Limb (tissue), 2 donors: ENCODE results near the gene CCDC134.
"Not testable (repeated sequence)": the region's sequence is repeated elsewhere in the genome, so short reads cannot be mapped to it uniquely, and the experiment has no call there.

ENCODE experiments used
- DNase-seq, 2 donors: peaks; one replicate each; pipeline ENCODE4 v3.0.0-alpha.2; 2016; ENCODE audit errors: extremely low spot score in 2 of 2

The CCDC134 gene

DNA sequence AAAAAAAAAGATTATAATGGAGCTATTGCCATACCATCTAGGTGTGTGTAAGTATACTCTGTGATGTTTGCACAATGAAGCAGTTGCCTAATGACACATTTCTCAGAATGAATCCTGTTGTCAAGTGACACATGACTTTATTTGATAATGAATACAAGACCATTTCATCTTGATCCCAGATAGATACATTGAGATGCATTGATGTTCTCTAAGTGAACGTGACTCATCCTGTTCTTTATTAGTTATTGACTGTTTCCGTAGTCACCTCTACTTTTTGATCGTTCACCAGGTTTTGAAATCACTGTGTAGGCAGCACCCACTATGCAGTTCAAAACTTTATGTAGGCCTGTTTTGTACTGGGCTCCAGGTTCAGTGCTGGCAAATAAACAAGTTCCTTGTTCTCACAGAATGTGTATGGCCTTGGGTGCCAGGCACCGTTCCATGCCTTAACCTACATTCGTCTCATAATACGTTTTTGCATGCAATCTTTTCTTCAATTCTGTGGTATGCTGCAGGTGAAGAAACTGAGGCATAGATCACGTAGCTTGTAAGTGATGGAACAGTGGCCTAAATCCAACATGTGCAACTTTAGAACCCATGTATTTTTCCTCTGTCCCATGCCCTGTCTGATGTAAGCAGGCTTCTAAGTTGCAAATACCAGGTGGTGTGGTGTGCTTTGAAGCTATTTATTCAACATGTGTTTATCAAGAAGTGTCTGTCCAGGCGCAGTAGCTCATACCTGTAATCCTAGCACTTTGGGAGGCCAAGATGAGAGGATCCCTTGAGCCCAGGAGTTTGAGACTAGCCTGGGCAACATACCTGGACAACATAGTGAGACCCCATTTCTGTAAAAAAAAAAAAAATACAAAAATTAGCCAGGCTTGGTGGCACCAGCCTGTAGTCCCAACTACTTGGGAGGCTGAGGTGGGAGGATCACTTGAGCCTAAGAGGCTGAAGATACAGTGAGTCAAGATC, 42.8 kb downstream of the CCDC134 start:
- no peak for DNase-seq

DNA sequence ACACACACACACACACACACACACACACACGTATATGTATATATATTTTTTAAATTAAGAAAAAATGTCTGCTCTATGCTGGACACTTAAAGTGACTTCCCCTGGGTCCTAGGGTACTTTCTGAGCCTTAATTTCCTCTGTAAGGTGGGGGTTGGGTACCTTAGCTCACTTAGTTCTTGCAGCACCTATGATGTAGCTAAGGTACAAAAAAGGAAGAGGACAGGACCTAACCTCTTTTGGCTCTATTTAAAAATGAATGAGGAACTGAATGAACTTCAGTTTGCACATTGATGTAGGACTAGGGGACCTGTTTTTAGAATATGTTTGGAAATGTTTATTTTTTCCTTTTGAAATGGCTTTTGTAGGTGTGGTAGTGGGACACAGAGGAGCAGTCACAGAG, 43.6 kb downstream of the CCDC134 start:
- no peak for DNase-seq

DNA sequence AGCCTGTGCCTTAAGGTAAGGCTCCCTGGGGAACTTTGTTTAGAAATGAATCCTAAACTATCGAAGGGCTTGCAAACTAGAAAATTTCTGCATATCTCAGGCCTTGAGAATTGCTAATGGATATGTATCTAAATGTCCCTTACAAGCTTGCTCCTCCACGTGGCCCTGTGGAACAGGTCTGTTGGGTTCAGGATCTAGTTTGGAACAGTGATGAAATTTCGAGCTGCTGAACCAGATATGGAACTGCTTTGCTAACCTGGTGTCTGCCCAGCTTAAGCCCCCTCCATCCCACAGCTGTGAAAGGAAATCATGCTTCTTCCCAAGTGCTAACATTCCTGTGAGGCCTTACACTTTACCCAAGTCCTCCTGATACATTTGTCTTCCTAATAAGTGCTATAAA, 44.0 kb downstream of the CCDC134 start:
- no peak for DNase-seq

DNA sequence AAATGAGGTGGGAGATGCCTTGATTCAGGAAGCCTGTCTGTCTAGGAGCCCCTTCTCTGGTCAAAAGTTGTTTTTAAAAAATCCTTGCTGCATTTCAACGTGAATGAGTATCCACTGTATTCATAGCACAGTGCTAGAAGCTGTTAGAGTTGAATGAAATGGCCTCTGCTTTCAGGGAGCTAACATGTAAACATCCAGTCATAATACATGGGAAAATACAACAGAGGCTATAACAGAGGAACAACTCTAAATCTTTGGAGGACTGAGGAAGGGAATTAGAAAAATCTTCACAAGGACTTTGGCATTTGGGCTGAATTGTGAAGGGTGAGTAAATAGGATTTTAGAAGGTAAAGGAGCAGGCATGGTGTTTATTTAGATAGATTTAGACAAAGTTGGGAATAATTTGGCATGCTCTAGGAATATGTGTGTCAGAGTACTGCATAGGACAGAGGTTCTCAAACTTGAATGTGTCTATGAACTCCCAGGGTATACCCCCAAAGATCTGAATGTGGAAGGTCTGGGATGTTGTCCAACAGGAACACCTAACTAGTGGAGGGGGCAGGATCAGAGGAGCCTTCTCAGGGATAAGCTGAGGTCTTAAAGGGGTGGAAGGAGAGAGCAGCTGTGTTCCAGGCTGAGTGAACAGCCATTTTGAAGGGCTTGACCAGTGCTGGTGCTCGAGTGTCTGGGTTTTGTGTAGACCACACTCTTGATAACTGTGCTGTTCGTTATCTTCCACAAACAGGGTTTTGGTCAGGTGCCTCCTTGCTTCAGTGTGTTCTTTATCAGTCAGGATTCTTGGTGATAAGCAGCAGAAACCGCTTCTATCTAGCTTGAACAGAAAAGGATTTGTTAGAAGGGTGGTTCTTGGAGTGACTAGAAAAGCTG, 45.1 kb downstream of the CCDC134 start:
- no peak for DNase-seq

DNA sequence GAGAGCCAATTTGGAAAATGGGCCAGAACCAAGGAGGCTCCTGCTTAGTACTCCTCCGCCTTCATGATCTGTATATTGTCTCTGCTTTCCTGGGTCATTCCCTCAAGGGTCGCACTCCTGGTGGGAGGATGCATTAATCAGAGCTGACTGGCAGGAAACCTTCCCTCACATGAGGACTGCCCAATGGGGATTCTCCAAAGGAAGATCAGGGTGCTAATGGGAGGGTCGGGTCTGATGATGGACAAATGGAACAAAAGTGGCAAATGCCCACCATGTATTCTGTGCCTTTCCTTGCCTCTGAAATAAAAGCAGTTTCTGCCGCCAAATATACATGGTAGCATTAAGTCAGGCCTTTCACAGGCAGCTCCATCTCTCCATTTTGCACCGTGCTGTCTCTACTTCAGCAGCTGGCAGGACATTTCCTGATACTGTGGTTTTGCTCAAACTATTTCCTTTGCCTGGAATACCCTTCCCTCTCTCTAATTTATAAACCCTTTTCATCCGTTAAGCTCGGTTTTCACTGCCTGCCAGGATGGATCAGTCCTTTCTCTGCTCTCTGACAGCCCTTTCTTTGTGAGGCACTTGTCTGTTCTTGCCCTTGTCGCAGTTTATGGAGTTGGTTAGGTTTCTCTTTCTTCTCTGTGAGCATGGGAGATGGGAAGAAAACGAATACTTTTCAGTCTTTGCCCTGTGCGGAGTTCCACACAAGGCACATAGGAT, 45.9 kb downstream of the CCDC134 start:
- no peak for DNase-seq

DNA sequence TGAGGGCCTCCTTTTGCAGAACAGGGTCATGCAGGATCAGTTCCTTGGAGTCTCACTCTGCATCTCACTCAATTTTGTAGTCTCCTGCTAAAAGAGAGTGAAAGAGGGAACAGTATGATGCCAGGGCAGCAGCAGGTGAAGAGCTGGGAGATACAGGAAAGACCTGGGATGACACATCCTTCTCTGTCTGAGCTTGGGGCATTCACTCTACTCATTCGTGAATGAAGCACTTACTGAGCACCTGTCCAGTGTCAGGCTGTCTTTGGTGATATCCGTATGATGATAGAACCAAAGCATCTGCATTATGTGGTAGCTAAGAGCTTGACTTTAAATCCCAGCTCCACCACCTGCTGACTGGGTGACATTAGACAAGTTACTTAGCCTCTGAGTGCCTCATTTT, 46.8 kb downstream of the CCDC134 start:
- DNase-seq: no peak

DNA sequence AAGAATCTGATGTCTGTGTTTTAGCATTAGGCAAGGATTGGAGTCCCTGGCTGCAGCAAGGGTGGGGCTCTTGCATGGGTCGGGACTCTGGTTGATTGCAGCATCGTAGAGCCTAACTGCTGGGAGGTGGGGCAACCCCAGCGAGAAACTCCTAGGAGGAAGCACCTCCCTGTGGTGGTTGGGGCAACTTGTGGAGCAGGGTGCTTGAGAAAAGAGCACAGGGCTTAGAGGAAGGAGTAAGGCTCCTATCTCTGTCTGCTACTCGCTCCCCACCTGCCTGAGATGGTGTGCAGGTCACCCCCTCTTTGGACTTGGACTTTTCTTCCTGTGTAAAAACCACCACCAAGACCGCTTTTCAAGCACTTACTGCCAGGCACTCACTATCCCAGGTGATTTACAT, 48.0 kb downstream of the CCDC134 start:
- no peak for DNase-seq

DNA sequence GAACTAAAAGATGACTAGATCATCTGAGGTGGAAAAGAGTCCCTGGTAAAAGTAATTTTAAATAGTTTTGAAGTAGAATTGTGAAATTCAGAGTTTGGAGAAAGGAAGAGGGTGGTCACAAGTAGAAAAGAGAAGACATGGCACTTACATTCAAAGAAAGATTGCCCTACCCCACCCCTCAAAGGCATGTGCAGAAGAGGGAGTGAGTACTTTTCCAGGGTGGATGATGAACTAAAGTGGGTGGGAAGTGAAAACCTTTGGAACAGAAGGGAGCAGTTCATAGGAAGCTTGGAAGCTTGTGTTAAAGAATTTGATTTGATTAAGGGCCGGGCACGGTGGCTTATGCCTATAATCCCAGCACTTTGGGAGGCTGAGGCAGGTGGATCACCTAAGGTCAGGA, 56.0 kb downstream of the CCDC134 start:
- no peak for DNase-seq

DNA sequence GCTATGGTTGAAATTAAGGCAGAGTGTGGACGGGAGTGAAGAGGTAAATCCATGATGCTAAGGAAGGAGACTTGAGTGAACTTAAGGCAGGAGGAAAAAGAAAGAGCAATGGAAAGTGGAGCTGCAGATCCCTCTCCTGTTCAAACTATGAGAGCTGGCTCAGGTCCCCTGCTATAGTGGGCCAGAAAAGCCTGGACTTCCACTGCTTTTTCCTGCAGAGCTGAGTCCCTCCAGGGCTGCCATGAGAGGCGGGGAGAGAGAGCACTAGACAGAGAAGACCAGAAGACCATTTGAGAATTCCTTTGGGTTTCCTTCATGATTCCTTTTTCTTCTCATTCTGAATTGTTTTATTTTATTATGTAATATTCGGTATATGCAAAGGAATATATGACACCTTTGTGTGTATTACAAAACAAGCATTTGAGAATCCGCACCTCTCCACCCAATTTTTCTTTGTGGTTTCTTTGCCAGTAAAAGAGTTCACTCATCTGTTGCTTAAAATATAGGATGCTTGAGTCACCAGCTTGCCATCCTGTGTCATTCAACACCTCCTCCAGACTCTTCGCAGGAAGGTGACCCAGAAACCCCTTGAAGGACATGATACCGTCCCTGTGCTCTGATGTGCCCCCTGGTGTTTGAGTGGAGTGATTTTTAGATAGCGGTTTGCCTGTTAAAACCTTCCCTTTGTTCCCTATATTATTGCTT, 56.8 kb downstream of the CCDC134 start:
- DNase-seq: no peak

DNA sequence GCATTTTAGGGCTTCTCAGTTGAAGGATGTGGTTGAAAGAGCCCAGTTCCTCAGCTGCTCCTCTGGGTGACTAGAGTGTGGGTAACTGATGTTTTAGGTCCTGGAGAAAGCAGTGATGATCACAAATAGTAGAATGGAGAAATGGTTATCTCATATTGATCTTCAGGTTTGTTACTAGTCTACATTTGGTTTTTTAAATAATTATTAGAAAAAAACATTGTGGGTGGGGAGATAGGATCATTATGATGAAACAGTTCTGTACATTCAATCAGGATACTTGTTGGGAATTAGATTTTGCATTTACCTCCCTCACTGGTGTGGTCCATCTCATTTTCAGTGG, 57.4 kb downstream of the CCDC134 start:
- no peak for DNase-seq

DNA sequence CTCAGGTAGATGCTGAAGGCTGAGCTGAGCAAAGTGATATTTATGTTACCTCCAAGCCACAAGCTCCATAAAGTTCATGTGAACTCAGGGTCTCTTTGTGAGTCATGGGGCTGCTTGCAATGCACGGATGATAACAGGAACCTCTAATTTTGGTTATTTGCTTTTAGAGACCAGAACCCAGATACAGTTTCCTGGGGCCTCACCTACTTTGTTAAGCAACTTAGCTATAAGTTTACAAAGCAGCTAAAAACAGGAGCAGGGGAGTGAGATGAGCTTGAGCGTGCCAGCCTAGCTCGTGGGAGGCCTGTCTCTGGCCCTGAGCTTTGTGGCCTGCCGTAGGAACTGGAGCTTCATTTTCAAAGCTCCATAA, 61.7 kb downstream of the CCDC134 start:
- DNase-seq: no peak

DNA sequence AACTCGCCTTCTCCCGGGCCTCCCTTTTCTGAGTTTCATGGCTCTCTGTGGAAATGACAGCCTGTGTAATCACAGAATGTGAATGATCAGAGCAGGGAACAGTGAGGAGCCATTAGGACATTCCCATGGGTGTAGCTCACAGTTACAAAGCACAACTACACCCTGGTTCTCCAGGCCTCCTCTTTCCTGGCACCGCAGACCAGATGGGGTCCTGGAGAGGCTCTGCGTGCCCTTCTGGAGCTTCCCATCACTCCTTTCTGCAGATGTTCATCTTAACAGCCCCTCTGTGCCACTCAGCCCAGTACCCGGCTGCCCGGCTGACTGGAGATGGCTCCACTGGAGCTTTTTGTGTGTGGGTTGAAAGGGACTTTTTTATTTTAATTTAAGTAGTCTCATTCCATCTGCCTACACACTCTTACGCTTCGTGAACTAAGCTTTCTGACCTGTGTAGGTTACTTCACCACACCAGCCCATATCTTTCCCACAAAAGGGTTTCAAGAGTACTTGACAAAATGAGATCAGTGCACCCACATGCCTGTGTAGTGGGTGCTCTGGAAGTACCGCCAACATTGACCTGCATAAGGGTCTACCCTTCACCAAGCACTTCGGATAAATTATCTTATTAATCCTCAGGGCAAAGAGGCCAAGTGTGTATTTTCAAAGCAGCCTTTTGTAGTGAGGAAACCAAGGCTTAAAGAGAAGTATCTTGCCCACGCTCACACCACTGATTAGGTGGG, 62.2 kb downstream of the CCDC134 start:
- DNase-seq: peak in 1 of 2 donors; percentile 32

DNA sequence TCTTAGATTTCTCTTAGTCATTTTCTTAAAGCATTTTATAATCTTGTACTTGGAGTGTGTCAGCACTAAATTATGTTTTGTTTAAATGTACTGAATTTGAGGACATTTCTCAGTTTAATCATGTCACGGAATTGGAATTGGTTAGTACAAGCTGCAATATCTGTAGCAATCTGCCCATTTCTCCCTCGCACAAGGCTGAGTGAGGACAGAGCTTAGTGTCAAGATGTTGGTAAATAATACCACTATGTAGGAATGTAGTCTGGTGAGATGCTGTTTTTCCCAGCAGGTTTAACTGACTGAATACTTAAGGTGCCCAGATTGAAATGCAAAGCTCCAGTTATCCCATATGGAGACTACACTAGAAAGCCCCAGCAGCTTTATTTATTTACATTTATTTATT, 63.0 kb downstream of the CCDC134 start:
- DNase-seq: no peak

DNA sequence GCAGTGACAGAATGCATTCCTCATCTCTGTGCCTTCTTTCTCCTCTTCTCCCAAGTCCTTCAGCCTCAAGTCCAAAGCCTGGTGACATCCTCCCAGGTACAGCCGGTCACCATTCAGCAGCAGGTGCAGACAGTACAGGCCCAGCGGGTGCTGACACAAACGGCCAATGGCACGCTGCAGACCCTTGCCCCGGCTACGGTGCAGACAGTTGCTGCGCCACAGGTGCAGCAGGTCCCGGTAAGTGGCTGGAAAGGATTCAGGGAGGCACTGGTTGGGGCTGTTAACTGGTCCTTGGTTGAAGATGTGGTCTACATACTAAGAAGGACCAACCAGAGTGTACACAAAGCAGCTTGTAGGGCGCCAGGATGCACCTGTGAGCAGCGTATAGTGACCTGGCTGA, 68.1 kb downstream of the CCDC134 start:
- no peak for DNase-seq

DNA sequence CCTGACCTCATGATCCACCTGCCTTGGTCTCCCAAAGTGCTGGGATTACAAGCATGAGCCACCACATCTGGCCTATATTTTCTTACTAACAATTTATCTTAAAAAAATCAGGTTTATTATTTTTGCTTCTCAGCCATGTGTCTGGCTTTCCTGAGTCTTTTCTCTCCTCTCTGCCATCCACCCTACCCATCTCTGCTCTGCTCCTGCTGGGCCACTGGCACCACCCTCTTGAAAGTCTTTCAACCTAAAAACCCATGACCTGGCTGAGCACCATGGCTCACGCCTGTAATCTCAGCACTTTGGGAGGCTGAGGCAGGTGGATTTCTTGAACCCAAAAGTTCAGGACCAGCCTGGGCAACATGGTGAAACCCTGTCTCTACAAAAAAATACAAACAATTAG, 69.6 kb downstream of the CCDC134 start:
- not testable (repeated sequence) for DNase-seq

DNA sequence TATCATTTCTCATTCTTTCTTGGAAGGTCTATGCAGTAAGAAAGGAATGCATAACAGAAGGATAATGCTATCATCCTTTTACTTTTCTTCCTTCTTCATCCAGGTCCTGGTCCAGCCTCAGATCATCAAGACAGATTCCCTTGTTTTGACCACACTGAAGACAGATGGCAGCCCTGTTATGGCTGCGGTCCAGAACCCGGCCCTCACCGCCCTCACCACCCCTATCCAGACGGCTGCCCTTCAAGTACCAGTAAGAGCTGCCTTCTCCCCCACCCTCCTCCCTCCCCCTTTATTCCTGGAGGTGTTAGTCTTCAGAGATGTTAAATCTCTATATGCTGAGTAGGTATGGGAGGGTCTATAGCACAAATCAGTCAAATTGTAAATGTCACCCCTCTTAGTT, 70.3 kb downstream of the CCDC134 start:
- no peak for DNase-seq

DNA sequence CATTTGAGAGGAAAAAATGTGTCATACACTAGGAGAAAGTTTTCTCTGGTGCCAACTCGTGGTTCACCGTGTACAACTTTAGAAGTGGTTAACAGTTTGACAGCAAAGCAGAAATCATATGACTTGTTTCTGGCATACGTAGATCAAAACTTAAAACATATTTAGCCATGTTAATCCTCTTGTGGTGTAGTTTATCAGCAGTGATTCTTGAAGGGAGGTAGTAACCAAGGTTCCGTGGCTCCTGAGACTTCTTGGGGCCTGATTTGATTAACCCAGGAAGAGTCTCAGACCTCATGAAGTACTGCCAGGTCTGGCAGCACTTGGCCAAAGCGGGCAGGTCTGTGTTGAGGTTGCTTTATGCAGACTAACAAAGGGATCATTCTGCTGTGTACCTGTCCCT, 72.9 kb downstream of the CCDC134 start:
- DNase-seq: no peak

DNA sequence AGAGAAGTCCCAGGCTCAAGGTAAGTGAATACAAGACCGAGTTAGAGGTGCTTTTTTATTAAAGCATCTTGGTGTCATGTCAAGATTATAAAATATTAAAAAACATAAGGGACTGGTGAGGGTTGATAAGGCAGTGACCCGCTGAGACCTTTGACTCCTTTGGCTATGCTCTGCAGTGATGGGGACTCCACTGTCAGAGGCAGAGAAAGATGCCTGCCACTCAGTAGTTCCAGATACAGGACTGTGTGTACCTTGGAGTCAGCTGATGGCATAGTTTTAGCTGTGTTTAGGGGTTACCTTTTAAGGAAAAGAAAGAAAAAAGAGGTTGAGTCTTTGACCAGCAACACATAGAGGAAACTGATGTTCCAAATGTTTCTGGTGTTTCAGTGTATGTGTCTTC, 73.6 kb downstream of the CCDC134 start:
- no peak for DNase-seq

DNA sequence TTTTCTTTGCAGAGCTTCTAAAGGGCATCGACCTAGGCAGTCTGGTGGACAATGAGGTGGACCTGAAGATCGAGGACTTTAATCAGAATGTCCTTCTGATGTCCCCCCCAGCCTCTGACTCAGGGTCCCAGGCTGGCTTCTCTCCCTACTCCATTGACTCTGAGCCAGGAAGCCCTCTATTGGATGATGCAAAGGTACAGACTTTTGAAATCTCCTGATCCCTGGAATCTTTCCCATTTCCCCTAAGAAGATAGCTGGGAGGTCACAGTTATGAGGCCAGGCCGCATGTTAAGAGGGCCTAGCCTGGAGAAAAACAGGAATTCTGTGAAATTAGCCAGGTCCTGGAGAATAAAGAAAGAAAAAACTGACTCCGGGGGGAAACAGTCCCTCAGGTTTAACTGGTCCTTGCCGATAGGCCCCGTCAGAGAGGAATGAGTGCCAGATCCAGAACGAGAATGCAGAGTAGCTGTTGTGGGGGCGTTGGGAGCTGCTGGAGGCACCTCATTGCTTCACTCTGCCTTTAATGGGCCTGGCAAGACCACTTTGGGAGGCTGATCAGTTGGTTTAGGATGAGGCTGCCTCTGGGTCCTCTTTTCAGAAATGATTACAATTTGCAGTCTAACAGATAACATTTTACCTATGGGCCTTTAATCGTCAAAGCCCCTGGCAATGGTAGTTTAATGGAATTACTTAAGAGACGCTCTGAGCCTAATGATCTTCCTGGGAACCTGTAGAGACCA, 75.2 kb downstream of the CCDC134 start:
- no peak for DNase-seq
